AG04450 (cell line): ENCODE data around the gene OR2B6. TPM values are rescaled to one million over a fixed set of nuclear protein-coding genes. Genes with fewer than 3 reads are reported as not detected.

ENCODE experiments used
- CTCF ChIA-PET: fragments of 300-600, 350-600 bp; formaldehyde crosslinking; extraction: SDS; loops from one replicate; lab custom pipeline; 2022; ENCODE audit warnings: antibody characterized with exemption, inconsistent platforms; lab: Charles Lee
- POLR2A ChIA-PET: fragments of 350-600 bp; formaldehyde crosslinking; extraction: SDS; loops from one replicate; lab custom pipeline; 2021; ENCODE audit warnings: antibody characterized with exemption, inconsistent platforms; lab: Yijun Ruan, JAX
- DNase-seq: peaks from one replicate; pipeline ENCODE4 v3.0.0-alpha.2; 2011; ENCODE audit warnings: low read depth, low spot score
- H3K27ac ChIP-seq: one replicate; pipeline ENCODE4 v1.5.1; 2012; ENCODE audit warnings: low read depth, low read length, control low read depth
- H3K27me3 ChIP-seq: one replicate; pipeline ENCODE4 v1.6.0; 2012; ENCODE audit warnings: low read length; ENCODE audit not compliant: control insufficient read depth, insufficient read depth
- H3K4me3 ChIP-seq: 2 replicates; pipeline ENCODE4 v1.5.1; 2011; ENCODE audit warnings: mild to moderate bottlenecking, low read depth, low read length, control low read depth
- H3K9me3 ChIP-seq: 2 replicates; pipeline ENCODE4 v1.5.1; 2012; ENCODE audit warnings: low read length; ENCODE audit not compliant: control insufficient read depth, insufficient read depth
- CTCF ChIP-seq: IDR thresholded peaks from 2 replicates; pipeline ENCODE4 v1.5.1; 2011; ENCODE audit warnings: low read depth, low read length, control low read depth, inconsistent platforms
- polyA plus RNA-seq: library from polyadenylated mRNA; depleted of rRNA; stranded (reverse); fragments of >200 nt; gene quantifications from 2 replicates; pipeline ENCODE4 v1.2.3, GENCODE V29; 2011

OR2B6 gene
- polyA plus RNA-seq, 1 experiment: 0.09 TPM

GRCh38 chr6:27977387-27977786 lies 20.3 kb downstream of the OR2B6 start:
- CTCF ChIA-PET: no interaction called here

GRCh38 chr6:27978705-27979104 lies 21.7 kb downstream of the OR2B6 start:
- DNase-seq: no peak
- Histone ChIP-seq H3K9me3 (no peaks in the 10 kb centered on the region), H3K4me3 (no peak overlapping the region), H3K27me3 (no peaks in the 10 kb centered on the region), H3K27ac (no peak overlapping the region)
- TF ChIP-seq CTCF: no peak
- ChIA-PET CTCF (no interaction called here), POLR2A (no interaction called here)

More at GRCh38 chr6:27977387-27977786, 20.3 kb downstream of the OR2B6 start:
- TF ChIP-seq CTCF: no peak
- DNase-seq: no peak
- Histone ChIP-seq H3K4me3 (no peak overlapping the region), H3K9me3 (no peaks in the 10 kb centered on the region), H3K27ac (no peak overlapping the region), H3K27me3 (no peaks in the 10 kb centered on the region)
- POLR2A ChIA-PET: no interaction called here

GRCh38 chr6:27980111-27980510 lies 23.1 kb downstream of the OR2B6 start:
- ChIA-PET CTCF (no interaction called here), POLR2A (no interaction called here)
- H3K27ac ChIP-seq: no peak overlapping the region
- H3K4me3 ChIP-seq: no peak overlapping the region
- no peak for DNase-seq
- H3K9me3 ChIP-seq: no peaks in the 10 kb centered on the region
- no peak for TF ChIP-seq CTCF
- no peaks in the 10 kb centered on the region for H3K27me3 ChIP-seq

GRCh38 chr6:27986928-27987725 lies 30.1 kb downstream of the OR2B6 start:
- H3K27ac ChIP-seq: no peak overlapping the region
- TF ChIP-seq CTCF: no peak
- CTCF ChIA-PET: no interaction called here
- H3K4me3 ChIP-seq: no peak overlapping the region
- H3K9me3 ChIP-seq: no peaks in the 10 kb centered on the region
- DNase-seq: no peak
- POLR2A ChIA-PET: no interaction called here
- no peaks in the 10 kb centered on the region for H3K27me3 ChIP-seq

- no peak for DNase-seq
- POLR2A ChIA-PET: no interaction called here
- no peaks in the 10 kb centered on the region for H3K27me3 ChIP-seq
- no peak for TF ChIP-seq CTCF
- H3K9me3 ChIP-seq: no peaks in the 10 kb centered on the region
- CTCF ChIA-PET: no interaction called here
- no peak overlapping the region for H3K4me3 ChIP-seq
- no peak overlapping the region for H3K27ac ChIP-seq
Observed at GRCh38 chr6:27994616-27995015, 37.6 kb downstream of the OR2B6 start.
